Measurements from ENCODE around the gene ESR2.

Gene ESR2

GRCh38 chr14:64266239-64266638 lies 27.9 kb downstream of the ESR2 start:
- no peak for DNase-seq (ENCODE audit: low read depth in 3 of 3)

GRCh38 chr14:64265222-64265621 lies 28.9 kb downstream of the ESR2 start:
- DNase-seq (ENCODE audit: low read depth in 3 of 3) = no peak

- DNase-seq (ENCODE audit: low read depth in 3 of 3) = no peak
These were observed 33.8 kb downstream of the ESR2 start for GRCh38 chr14:64260418-64260817.

- DNase-seq (ENCODE audit: low read depth in 3 of 3) = no peak
These were observed 38.4 kb downstream of the ESR2 start for GRCh38 chr14:64255756-64256155.

GRCh38 chr14:64253672-64254071 lies 40.5 kb downstream of the ESR2 start:
- no peak for DNase-seq (ENCODE audit: low read depth in 3 of 3)

GRCh38 chr14:64249363-64249762 lies 44.8 kb downstream of the ESR2 start:
- DNase-seq (ENCODE audit: low read depth in 3 of 3) = no peak

GRCh38 chr14:64248689-64249088 lies 45.5 kb downstream of the ESR2 start:
- DNase-seq (ENCODE audit: low read depth in 3 of 3) = no peak

GRCh38 chr14:64247195-64247594 lies 47.0 kb downstream of the ESR2 start:
- DNase-seq (ENCODE audit: low read depth in 3 of 3) = no peak

GRCh38 chr14:64246688-64247087 lies 47.5 kb downstream of the ESR2 start:
- no peak for DNase-seq (ENCODE audit: low read depth in 3 of 3)

- DNase-seq (ENCODE audit: low read depth in 3 of 3) = no peak
These were observed 48.7 kb downstream of the ESR2 start for GRCh38 chr14:64245491-64245890.

- no peak for DNase-seq (ENCODE audit: low read depth in 3 of 3)
These were observed 49.9 kb downstream of the ESR2 start for GRCh38 chr14:64244279-64244678.

- no peak for DNase-seq (ENCODE audit: low read depth in 3 of 3)
These were observed 55.5 kb downstream of the ESR2 start for GRCh38 chr14:64238631-64239030.

GRCh38 chr14:64238049-64238448 lies 56.1 kb downstream of the ESR2 start:
- no peak for DNase-seq (ENCODE audit: low read depth in 3 of 3)

GRCh38 chr14:64235652-64236640 lies 58.2 kb downstream of the ESR2 start:
- no peak for DNase-seq (ENCODE audit: low read depth in 3 of 3)

GRCh38 chr14:64234877-64235651 lies 59.1 kb downstream of the ESR2 start:
- DNase-seq (ENCODE audit: low read depth in 3 of 3) = no peak

GRCh38 chr14:64233531-64234190 lies 60.5 kb downstream of the ESR2 start:
- DNase-seq (ENCODE audit: low read depth in 3 of 3) = no peak

- no peak for DNase-seq (ENCODE audit: low read depth in 3 of 3)
These were observed 61.2 kb downstream of the ESR2 start for GRCh38 chr14:64232944-64233343.

GRCh38 chr14:64232095-64232838 lies 61.9 kb downstream of the ESR2 start:
- DNase-seq (ENCODE audit: low read depth in 3 of 3) = peak in 1 of 3 experiments; percentile 5

- no peak for DNase-seq (ENCODE audit: low read depth in 3 of 3)
These were observed 64.7 kb downstream of the ESR2 start for GRCh38 chr14:64229489-64229888.

GRCh38 chr14:64227856-64228255 lies 66.3 kb downstream of the ESR2 start:
- DNase-seq (ENCODE audit: low read depth in 3 of 3) = no peak

- no peak for DNase-seq (ENCODE audit: low read depth in 3 of 3)
These were observed 68.9 kb downstream of the ESR2 start for GRCh38 chr14:64225151-64225757.
